ENCODE data around the gene BACH2.

BACH2 gene

GRCh38 chr6:90195094-90195829, 101.4 kb downstream of the BACH2 start:
- Histone ChIP-seq H3K36me3 (ENCODE audit: control insufficient read depth, insufficient read depth, low read length) (no peaks in the 10 kb centered on the region), H2AFZ (peak overlapping the region; percentile 23), H3K4me2 (ENCODE audit: low read length) (peak overlapping the region; percentile 29), H3K27me3 (ENCODE audit: control insufficient read depth, insufficient read depth, low read length) (no peaks in the 10 kb centered on the region), H3K4me3 (ENCODE audit: low read depth, low read length) (no peak overlapping the region), H3K79me2 (peaks cover 4% of the 10 kb centered on the region), H3K27ac (peak overlapping the region; percentile 22), H3K9me3 (ENCODE audit: control insufficient read depth, low read length) (no peaks in the 10 kb centered on the region), H3K4me1 (peaks cover 12% of the 10 kb centered on the region), H3K9ac (no peak overlapping the region)
- no peak for TF ChIP-seq CTCF (IDR thresholded peaks at IDR 0.05)

DNA sequence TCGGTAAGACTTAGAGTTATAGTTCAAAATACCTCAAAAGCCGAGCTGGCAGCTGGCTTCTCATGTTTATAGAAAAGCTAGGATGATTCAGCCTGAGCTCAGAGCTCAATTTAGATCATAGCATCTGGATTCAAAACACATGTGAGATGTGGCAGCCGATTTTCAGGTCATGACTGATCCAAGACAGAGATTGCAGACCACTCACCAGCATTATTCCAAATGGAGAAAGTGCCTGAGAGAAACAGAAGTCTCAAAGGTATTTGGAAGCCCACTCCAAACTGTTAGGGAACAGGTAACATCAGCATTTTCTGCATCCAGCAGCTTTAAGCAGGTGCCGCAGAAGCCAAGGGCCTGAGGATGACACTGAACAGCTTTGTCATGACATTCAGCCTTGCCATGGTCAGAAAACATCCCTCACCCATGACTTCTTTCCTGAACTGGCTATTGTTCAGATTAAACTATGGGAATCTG, 102.2 kb downstream of the BACH2 start:
- H3K27ac ChIP-seq = peak overlapping the region; percentile 22

GRCh38 chr6:90193359-90193758, 103.3 kb downstream of the BACH2 start:
- no peak overlapping the region for H3K4me2 ChIP-seq (ENCODE audit: low read length)
- peaks cover 4% of the 10 kb centered on the region for H3K79me2 ChIP-seq
- peaks cover 12% of the 10 kb centered on the region for H3K4me1 ChIP-seq
- no peaks in the 10 kb centered on the region for H3K9me3 ChIP-seq (ENCODE audit: control insufficient read depth, low read length)
- H3K27me3 ChIP-seq (ENCODE audit: control insufficient read depth, insufficient read depth, low read length) = no peaks in the 10 kb centered on the region
- no peak overlapping the region for H3K27ac ChIP-seq
- no peak overlapping the region for H3K4me3 ChIP-seq (ENCODE audit: low read depth, low read length)
- no peaks in the 10 kb centered on the region for H3K36me3 ChIP-seq (ENCODE audit: control insufficient read depth, insufficient read depth, low read length)
- no peak for TF ChIP-seq CTCF (IDR thresholded peaks at IDR 0.05)
- H2AFZ ChIP-seq = no peak overlapping the region
- no peak overlapping the region for H3K9ac ChIP-seq

More for the DNA sequence above, 102.2 kb downstream of the BACH2 start:
- Histone ChIP-seq H3K36me3 (ENCODE audit: control insufficient read depth, insufficient read depth, low read length) (no peaks in the 10 kb centered on the region), H3K9ac (no peak overlapping the region), H2AFZ (peak overlapping the region; percentile 23), H3K4me2 (ENCODE audit: low read length) (no peak overlapping the region), H3K79me2 (peaks cover 4% of the 10 kb centered on the region), H3K9me3 (ENCODE audit: control insufficient read depth, low read length) (no peaks in the 10 kb centered on the region), H3K4me3 (ENCODE audit: low read depth, low read length) (no peak overlapping the region), H3K27me3 (ENCODE audit: control insufficient read depth, insufficient read depth, low read length) (no peaks in the 10 kb centered on the region), H3K4me1 (peaks cover 12% of the 10 kb centered on the region)
- no peak for TF ChIP-seq CTCF (IDR thresholded peaks at IDR 0.05)

GRCh38 chr6:90192857-90193256, 103.8 kb downstream of the BACH2 start:
- Histone ChIP-seq H3K4me2 (ENCODE audit: low read length) (no peak overlapping the region), H2AFZ (no peak overlapping the region), H3K4me3 (ENCODE audit: low read depth, low read length) (no peak overlapping the region), H3K9me3 (ENCODE audit: control insufficient read depth, low read length) (no peaks in the 10 kb centered on the region), H3K27me3 (ENCODE audit: control insufficient read depth, insufficient read depth, low read length) (no peaks in the 10 kb centered on the region), H3K79me2 (peaks cover under 1% of the 10 kb centered on the region), H3K36me3 (ENCODE audit: control insufficient read depth, insufficient read depth, low read length) (no peaks in the 10 kb centered on the region), H3K27ac (no peak overlapping the region), H3K4me1 (peaks cover 12% of the 10 kb centered on the region), H3K9ac (no peak overlapping the region)
- no peak for TF ChIP-seq CTCF (IDR thresholded peaks at IDR 0.05)

All from parathyroid adenoma (tissue), 2 donors.